Measurements from ENCODE around the gene CXCL11. TPM values are rescaled to one million over a fixed set of nuclear protein-coding genes. Genes with fewer than 3 reads are reported as not detected.
"Not testable (repeated sequence)": the region's sequence is repeated elsewhere in the genome, so short reads cannot be mapped to it uniquely, and the experiment has no call there.

The CXCL11 gene
- total and polyA plus RNA-seq, 2 donors (not counting 1 experiment from before 2014, with no cell fraction given) = not detected

DNA sequence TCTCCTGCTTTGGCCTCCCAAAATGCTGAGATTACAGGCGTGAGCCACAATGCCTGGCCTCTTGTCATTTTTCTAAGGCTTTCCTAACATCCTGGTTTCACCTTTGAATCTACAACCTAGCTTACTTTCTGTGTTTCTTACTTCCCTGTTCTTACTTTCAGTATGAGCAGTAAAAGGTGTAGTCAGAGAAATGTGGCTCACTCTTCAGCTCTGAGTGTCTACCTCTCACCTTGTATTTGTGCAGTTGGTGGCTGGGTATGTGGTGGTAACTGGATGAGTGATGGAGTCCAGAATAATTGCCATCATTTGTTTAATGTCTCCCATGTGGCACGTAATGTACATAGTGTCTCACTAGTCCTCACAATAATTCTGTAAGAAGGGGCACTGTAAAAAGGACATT lies 19.1 kb upstream of the CXCL11 start:
- Mint-ChIP-seq H3K27me3 (no peaks in the 10 kb centered on the region), H3K9me3 (ENCODE audit: insufficient read depth) (no peaks in the 10 kb centered on the region), H3K27ac (peak overlapping the region; percentile 86), H3K4me1 (peaks cover 19% of the 10 kb centered on the region), H3K4me3 (peak overlapping the region; percentile 55)
- Histone ChIP-seq H3K27ac (ENCODE audit: low read length in 2 of 2) (peak overlapping the region; percentile 39 to 69), H3K79me2 (ENCODE audit: control insufficient read depth, insufficient read depth, low read length) (no peaks in the 10 kb centered on the region), H3K9me3 (ENCODE audit: control extremely low read depth in 1 of 3, control insufficient read depth in 2 of 3, insufficient read depth in 1 of 3, low read length in 2 of 3) (no peaks in the 10 kb centered on the region), H2AFZ (ENCODE audit: insufficient read depth, low read depth, low read length, poor library complexity, severe bottlenecking) (peak overlapping the region; percentile 17), H3K4me3 (ENCODE audit: control extremely low read depth in 1 of 5, extremely low read depth in 1 of 5, insufficient read depth in 1 of 5, low read depth in 2 of 5, low read length in 4 of 5) (no peak overlapping the region), H3K27me3 (replicated peaks in 1 of 4; ENCODE audit: control extremely low read depth in 1 of 4, control insufficient read depth in 3 of 4, insufficient read depth in 4 of 4, low read length in 3 of 4) (no peaks in the 10 kb centered on the region), H3K9ac (ENCODE audit: low read length) (no peak overlapping the region), H3K4me1 (ENCODE audit: control insufficient read depth in 2 of 2, insufficient read depth in 2 of 2, low read length in 2 of 2) (peaks cover 17 to 20% of the 10 kb centered on the region in 2 donors), H3K36me3 (replicated peaks in 1 of 2; ENCODE audit: control extremely low read depth in 1 of 2, control insufficient read depth in 1 of 2, extremely low read depth in 1 of 2, insufficient read depth in 2 of 2, low read length in 1 of 2) (no peaks in the 10 kb centered on the region), H3K4me2 (replicated peaks; ENCODE audit: low read depth, low read length, poor library complexity, severe bottlenecking) (peak overlapping the region; percentile 48), H4K20me1 (ENCODE audit: control insufficient read depth, insufficient read depth, low read length, poor library complexity, severe bottlenecking) (no peaks in the 10 kb centered on the region)
- TF ChIP-seq, protein P1, sequence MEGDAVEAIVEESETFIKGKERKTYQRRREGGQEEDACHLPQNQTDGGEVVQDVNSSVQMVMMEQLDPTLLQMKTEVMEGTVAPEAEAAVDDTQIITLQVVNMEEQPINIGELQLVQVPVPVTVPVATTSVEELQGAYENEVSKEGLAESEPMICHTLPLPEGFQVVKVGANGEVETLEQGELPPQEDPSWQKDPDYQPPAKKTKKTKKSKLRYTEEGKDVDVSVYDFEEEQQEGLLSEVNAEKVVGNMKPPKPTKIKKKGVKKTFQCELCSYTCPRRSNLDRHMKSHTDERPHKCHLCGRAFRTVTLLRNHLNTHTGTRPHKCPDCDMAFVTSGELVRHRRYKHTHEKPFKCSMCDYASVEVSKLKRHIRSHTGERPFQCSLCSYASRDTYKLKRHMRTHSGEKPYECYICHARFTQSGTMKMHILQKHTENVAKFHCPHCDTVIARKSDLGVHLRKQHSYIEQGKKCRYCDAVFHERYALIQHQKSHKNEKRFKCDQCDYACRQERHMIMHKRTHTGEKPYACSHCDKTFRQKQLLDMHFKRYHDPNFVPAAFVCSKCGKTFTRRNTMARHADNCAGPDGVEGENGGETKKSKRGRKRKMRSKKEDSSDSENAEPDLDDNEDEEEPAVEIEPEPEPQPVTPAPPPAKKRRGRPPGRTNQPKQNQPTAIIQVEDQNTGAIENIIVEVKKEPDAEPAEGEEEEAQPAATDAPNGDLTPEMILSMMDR (IDR thresholded peaks at IDR 0.05) = no peak
- TF ChIP-seq EZH2 (IDR thresholded peaks at IDR 0.05; ENCODE audit: borderline replicate concordance, insufficient read depth, low read depth, low read length, poor library complexity, severe bottlenecking) = no peak
- 20% methylated on average over 1 of the region's 2 CpGs for WGBS (ENCODE audit: insufficient coverage)
- ChIA-PET POLR2A (no interaction called here), CTCF (interaction anchor here (1.0 to 4.6 kb wide), 7 partner anchors 9 to 159 kb away, joined by 3 to 31 read pairs (median 5); partner anchors contain the start of gene SDAD1)
- DNase-seq (peak; percentile 63), ATAC-seq (ENCODE audit: low read depth) (peak; percentile 95)
- intact Hi-C loops (cut with micrococcal nuclease) = loop anchor here (5.0 kb wide), 1 partner anchor 33 kb away; the partner anchor contains the start of gene CXCL10

DNA sequence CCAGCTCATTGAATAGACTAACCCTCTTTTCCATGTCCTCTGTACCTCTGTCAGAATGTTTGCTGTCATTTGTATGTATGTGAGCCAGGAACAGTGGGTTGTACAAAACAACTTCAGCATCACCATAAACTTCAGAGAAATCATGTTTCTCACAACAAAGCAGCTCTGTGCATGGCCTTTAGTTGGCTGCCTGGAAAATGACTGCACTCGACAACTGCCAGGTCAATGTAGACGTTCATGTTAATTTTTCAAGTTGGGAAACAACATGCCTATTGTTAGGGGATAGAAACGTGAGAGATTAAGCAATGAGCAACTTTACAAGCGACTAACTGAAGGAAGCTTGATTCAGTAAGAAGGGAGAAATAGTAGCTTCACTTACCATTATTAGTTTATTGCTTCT lies 17.9 kb upstream of the CXCL11 start:
- CTCF ChIA-PET = interaction anchor here (0.7 to 4.6 kb wide), 8 partner anchors 8 to 413 kb away, joined by 3 to 31 read pairs (median 4); partner anchors contain the start of gene SDAD1
- Histone ChIP-seq H3K9ac (ENCODE audit: low read length) (no peak overlapping the region), H2AFZ (ENCODE audit: insufficient read depth, low read depth, low read length, poor library complexity, severe bottlenecking) (no peak overlapping the region), H3K4me2 (replicated peaks; ENCODE audit: low read depth, low read length, poor library complexity, severe bottlenecking) (no peak overlapping the region), H4K20me1 (ENCODE audit: control insufficient read depth, insufficient read depth, low read length, poor library complexity, severe bottlenecking) (no peaks in the 10 kb centered on the region), H3K4me1 (ENCODE audit: control insufficient read depth in 2 of 2, insufficient read depth in 2 of 2, low read length in 2 of 2) (peaks cover 14 to 17% of the 10 kb centered on the region in 2 donors), H3K9me3 (ENCODE audit: control extremely low read depth in 1 of 3, control insufficient read depth in 2 of 3, insufficient read depth in 1 of 3, low read length in 2 of 3) (no peaks in the 10 kb centered on the region), H3K27ac (ENCODE audit: low read length in 2 of 2) (no peak overlapping the region), H3K79me2 (ENCODE audit: control insufficient read depth, insufficient read depth, low read length) (no peaks in the 10 kb centered on the region), H3K4me3 (ENCODE audit: control extremely low read depth in 1 of 5, extremely low read depth in 1 of 5, insufficient read depth in 1 of 5, low read depth in 2 of 5, low read length in 4 of 5) (no peak overlapping the region), H3K27me3 (replicated peaks in 1 of 4; ENCODE audit: control extremely low read depth in 1 of 4, control insufficient read depth in 3 of 4, insufficient read depth in 4 of 4, low read length in 3 of 4) (no peaks in the 10 kb centered on the region), H3K36me3 (replicated peaks in 1 of 2; ENCODE audit: control extremely low read depth in 1 of 2, control insufficient read depth in 1 of 2, extremely low read depth in 1 of 2, insufficient read depth in 2 of 2, low read length in 1 of 2) (no peaks in the 10 kb centered on the region)
- DNase-seq (no peak), ATAC-seq (ENCODE audit: low read depth) (no peak)
- intact Hi-C loops (cut with micrococcal nuclease) = no loop called here
- H3K4me3 Mint-ChIP-seq = no peak overlapping the region
- H3K9me3 Mint-ChIP-seq (ENCODE audit: insufficient read depth) = no peaks in the 10 kb centered on the region
- no peak overlapping the region for H3K27ac Mint-ChIP-seq
- WGBS (ENCODE audit: insufficient coverage) = 100% methylated on average over 1 of the region's 4 CpGs
- peaks cover 14% of the 10 kb centered on the region for H3K4me1 Mint-ChIP-seq
- POLR2A ChIA-PET = no interaction called here
- TF ChIP-seq EZH2 (IDR thresholded peaks at IDR 0.05; ENCODE audit: borderline replicate concordance, insufficient read depth, low read depth, low read length, poor library complexity, severe bottlenecking) = no peak
- TF ChIP-seq, protein P1 (IDR thresholded peaks at IDR 0.05) = no peak
- H3K27me3 Mint-ChIP-seq = no peaks in the 10 kb centered on the region

DNA sequence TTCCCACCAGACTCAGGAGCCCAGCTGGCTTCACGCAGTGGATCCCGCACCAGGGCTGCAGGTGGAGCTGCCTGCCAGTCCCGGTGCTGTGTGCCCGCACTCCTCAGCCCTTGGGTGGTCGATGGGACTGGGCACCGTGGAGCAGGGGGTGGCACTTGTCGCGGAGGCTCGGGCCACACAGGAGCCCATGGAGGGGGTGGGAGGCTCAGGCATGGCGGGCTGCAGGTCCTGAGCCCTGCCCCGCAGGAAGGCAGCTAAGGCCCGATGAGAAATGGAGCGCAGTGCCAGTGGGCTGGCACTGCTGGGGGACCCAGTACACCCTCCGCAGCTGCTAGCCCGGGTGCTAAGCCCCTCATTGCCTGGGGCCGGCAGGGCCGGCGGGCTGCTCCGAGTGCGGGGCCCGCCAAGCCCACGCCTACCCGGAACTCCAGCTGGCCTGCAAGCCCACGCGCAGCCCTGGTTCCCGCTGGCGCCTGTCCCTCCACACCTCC lies 14.7 kb upstream of the CXCL11 start:
- H3K27me3 ChIP-seq (replicated peaks in 1 of 4; ENCODE audit: control extremely low read depth in 1 of 4, control insufficient read depth in 3 of 4, insufficient read depth in 4 of 4, low read length in 3 of 4); H2AFZ ChIP-seq (ENCODE audit: insufficient read depth, low read depth, low read length, poor library complexity, severe bottlenecking); H3K4me3 Mint-ChIP-seq; H3K9me3 ChIP-seq (ENCODE audit: control extremely low read depth in 1 of 3, control insufficient read depth in 2 of 3, insufficient read depth in 1 of 3, low read length in 2 of 3); H4K20me1 ChIP-seq (ENCODE audit: control insufficient read depth, insufficient read depth, low read length, poor library complexity, severe bottlenecking); ATAC-seq (ENCODE audit: low read depth); H3K27ac Mint-ChIP-seq; H3K4me2 ChIP-seq (replicated peaks; ENCODE audit: low read depth, low read length, poor library complexity, severe bottlenecking); H3K27ac ChIP-seq (ENCODE audit: low read length in 2 of 2); H3K27me3 Mint-ChIP-seq; H3K36me3 ChIP-seq (replicated peaks in 1 of 2; ENCODE audit: control extremely low read depth in 1 of 2, control insufficient read depth in 1 of 2, extremely low read depth in 1 of 2, insufficient read depth in 2 of 2, low read length in 1 of 2); H3K4me1 Mint-ChIP-seq; H3K9ac ChIP-seq (ENCODE audit: low read length); H3K79me2 ChIP-seq (ENCODE audit: control insufficient read depth, insufficient read depth, low read length); intact Hi-C loops (cut with micrococcal nuclease); H3K9me3 Mint-ChIP-seq (ENCODE audit: insufficient read depth); H3K4me3 ChIP-seq (ENCODE audit: control extremely low read depth in 1 of 5, extremely low read depth in 1 of 5, insufficient read depth in 1 of 5, low read depth in 2 of 5, low read length in 4 of 5); POLR2A ChIA-PET; DNase-seq: not testable (repeated sequence)
- 93% methylated on average over 23 of the region's 27 CpGs for WGBS (ENCODE audit: insufficient coverage)
- CTCF ChIA-PET = interaction anchor here (0.5 to 0.6 kb wide), 2 partner anchors 18 to 149 kb away, joined by 3 to 4 read pairs; no protein-coding TSS in a partner anchor
- H3K4me1 ChIP-seq (ENCODE audit: control insufficient read depth in 2 of 2, insufficient read depth in 2 of 2, low read length in 2 of 2) = peaks cover 12% of the 10 kb centered on the region in 2 donors

Measured in B cell (primary cell).